ENCODE measurements around the gene SMIM22.
A peak's percentile ranks its signal among the peaks of the same experiment; 100 is the strongest.

The SMIM22 gene

GRCh38 chr16:4802659-4803287 lies 7.6 kb downstream of the SMIM22 start:
- Histone ChIP-seq H3K9me3 (ENCODE audit: control insufficient read depth in 2 of 2, low read length in 2 of 2) (no peaks in the 10 kb centered on the region), H3K4me3 (ENCODE audit: low read length in 2 of 2) (peak overlapping the region; percentile 69 to 72), H3K4me1 (ENCODE audit: control insufficient read depth in 2 of 2, insufficient read depth in 2 of 2, low read length in 2 of 2) (peaks cover 19 to 20% of the 10 kb centered on the region in 2 donors), H3K27ac (ENCODE audit: low read depth in 2 of 2, low read length in 2 of 2) (peak overlapping the region; percentile 82 to 94), H3K36me3 (ENCODE audit: control insufficient read depth in 2 of 2, insufficient read depth in 2 of 2, low read length in 2 of 2) (peaks cover 14 to 26% of the 10 kb centered on the region in 2 donors), H3K9ac (ENCODE audit: low read depth in 1 of 2, low read length in 2 of 2) (peak overlapping the region; percentile 72 to 85), H3K27me3 (ENCODE audit: control insufficient read depth in 2 of 2, insufficient read depth in 2 of 2, low read length in 2 of 2) (no peaks in the 10 kb centered on the region)

DNA sequence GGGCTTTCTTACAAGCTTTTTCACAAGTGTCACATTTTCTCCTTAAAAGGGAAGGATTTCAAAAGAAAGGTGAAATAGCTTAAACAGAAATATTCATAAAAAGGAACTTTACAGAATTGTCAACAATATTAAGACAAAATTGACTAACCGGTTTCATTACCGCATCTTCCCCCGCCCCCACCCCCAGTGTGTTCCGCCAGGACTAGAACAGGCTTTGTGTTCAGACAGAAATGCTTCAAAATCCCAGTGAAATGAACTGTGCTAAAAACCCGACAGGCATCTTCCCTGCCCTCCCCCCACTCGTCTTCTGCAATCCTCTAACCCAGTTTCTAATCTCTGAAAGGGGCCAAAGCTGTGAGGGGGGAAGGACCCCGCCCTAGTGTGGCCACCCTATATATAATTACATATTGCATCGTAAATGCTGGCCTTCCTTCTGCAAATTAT lies 8.3 kb downstream of the SMIM22 start:
- H3K9ac ChIP-seq (ENCODE audit: low read depth in 1 of 2, low read length in 2 of 2), result peak overlapping the region; percentile 72 to 85
- H3K27ac ChIP-seq (ENCODE audit: low read depth in 2 of 2, low read length in 2 of 2), result peak overlapping the region in 1 of 2 donors; percentile 94
- H3K4me1 ChIP-seq (ENCODE audit: control insufficient read depth in 2 of 2, insufficient read depth in 2 of 2, low read length in 2 of 2), result peaks cover 19 to 20% of the 10 kb centered on the region in 2 donors
- H3K4me3 ChIP-seq (ENCODE audit: low read length in 2 of 2), result peak overlapping the region; percentile 69 to 72
- no peaks in the 10 kb centered on the region for H3K27me3 ChIP-seq (ENCODE audit: control insufficient read depth in 2 of 2, insufficient read depth in 2 of 2, low read length in 2 of 2)
- H3K9me3 ChIP-seq (ENCODE audit: control insufficient read depth in 2 of 2, low read length in 2 of 2), result no peaks in the 10 kb centered on the region
- peaks cover 10 to 28% of the 10 kb centered on the region in 2 donors for H3K36me3 ChIP-seq (ENCODE audit: control insufficient read depth in 2 of 2, insufficient read depth in 2 of 2, low read length in 2 of 2)

DNA sequence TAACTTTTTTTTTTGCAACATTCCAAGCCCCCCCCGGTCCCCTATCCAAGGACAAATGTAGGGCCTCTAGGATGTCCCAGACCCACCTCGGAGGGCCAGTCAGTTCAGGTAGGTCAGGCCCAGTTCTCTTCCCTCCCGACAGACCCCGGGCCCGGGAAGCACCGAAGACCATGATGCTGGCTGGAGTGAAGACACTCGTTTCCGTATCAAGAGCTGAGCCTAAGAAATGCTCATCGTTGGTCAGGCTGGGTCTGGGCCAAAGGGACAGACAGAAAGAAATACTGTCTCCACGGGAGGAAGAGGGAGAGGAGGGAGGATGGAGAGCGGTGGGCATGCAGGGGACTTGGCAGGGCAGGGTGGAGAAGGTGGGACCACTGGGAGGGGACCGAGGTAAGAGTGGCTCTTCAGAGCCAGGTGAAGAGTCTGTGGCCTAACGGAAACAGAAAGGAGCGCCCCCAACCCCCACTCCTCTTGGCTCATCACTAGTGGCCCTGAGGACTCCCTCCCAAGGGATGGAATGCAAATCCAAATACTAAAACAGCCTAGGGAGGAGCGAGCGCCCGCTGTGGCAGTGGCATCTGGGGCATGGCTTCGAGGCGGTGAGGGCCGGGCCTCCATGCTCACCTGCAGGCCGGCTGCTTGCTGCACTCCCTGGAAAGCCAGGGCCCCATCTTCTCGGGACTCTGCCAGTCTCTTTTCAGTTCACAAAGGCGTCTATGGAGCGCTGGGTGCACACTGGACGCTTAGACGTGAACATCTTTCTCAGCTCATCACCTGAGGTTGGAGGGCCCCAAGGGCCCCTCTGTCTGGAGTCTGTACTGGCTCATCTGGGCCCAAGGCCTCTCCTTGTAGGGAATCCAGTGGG lies 9.0 kb downstream of the SMIM22 start:
- peaks cover 19 to 20% of the 10 kb centered on the region in 2 donors for H3K4me1 ChIP-seq (ENCODE audit: control insufficient read depth in 2 of 2, insufficient read depth in 2 of 2, low read length in 2 of 2)
- no peak overlapping the region for H3K27ac ChIP-seq (ENCODE audit: low read depth in 2 of 2, low read length in 2 of 2)

DNA sequence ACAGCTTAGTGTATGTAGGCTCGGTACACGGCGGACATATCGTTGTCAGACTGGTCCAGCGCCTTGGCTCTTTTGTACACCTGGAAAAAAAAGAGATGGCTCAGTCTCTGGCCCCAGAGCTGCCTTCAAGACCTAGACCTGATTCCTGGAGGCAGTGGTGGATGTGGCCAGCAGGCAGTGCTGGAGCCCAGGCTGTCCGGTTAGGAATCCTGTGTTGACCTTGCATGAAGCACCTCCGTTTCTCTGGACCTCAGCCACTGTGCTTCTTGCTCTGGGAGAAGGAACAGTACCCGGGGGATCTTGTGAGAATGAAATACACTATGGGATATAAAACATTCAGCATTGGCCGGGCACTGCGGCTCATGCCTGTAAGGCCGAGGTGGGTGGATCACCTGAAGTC lies 10.1 kb downstream of the SMIM22 start:
- Histone ChIP-seq H3K4me3 (ENCODE audit: low read length in 2 of 2) (no peak overlapping the region), H3K9ac (ENCODE audit: low read depth in 1 of 2, low read length in 2 of 2) (no peak overlapping the region), H3K4me1 (ENCODE audit: control insufficient read depth in 2 of 2, insufficient read depth in 2 of 2, low read length in 2 of 2) (peaks cover 16 to 17% of the 10 kb centered on the region in 2 donors), H3K27ac (ENCODE audit: low read depth in 2 of 2, low read length in 2 of 2) (no peak overlapping the region), H3K36me3 (ENCODE audit: control insufficient read depth in 2 of 2, insufficient read depth in 2 of 2, low read length in 2 of 2) (peaks cover 7 to 30% of the 10 kb centered on the region in 2 donors), H3K27me3 (ENCODE audit: control insufficient read depth in 2 of 2, insufficient read depth in 2 of 2, low read length in 2 of 2) (no peaks in the 10 kb centered on the region), H3K9me3 (ENCODE audit: control insufficient read depth in 2 of 2, low read length in 2 of 2) (no peaks in the 10 kb centered on the region)

More for the DNA sequence above, 9.0 kb downstream of the SMIM22 start:
- no peaks in the 10 kb centered on the region for H3K27me3 ChIP-seq (ENCODE audit: control insufficient read depth in 2 of 2, insufficient read depth in 2 of 2, low read length in 2 of 2)
- H3K36me3 ChIP-seq (ENCODE audit: control insufficient read depth in 2 of 2, insufficient read depth in 2 of 2, low read length in 2 of 2), result peaks cover 7 to 29% of the 10 kb centered on the region in 2 donors
- no peak overlapping the region for H3K4me3 ChIP-seq (ENCODE audit: low read length in 2 of 2)
- no peaks in the 10 kb centered on the region for H3K9me3 ChIP-seq (ENCODE audit: control insufficient read depth in 2 of 2, low read length in 2 of 2)
- H3K9ac ChIP-seq (ENCODE audit: low read depth in 1 of 2, low read length in 2 of 2), result no peak overlapping the region

GRCh38 chr16:4806280-4806679 lies 11.1 kb downstream of the SMIM22 start:
- no peak overlapping the region for H3K9ac ChIP-seq (ENCODE audit: low read depth in 1 of 2, low read length in 2 of 2)
- H3K9me3 ChIP-seq (ENCODE audit: control insufficient read depth in 2 of 2, low read length in 2 of 2), result no peaks in the 10 kb centered on the region
- peaks cover 6 to 7% of the 10 kb centered on the region in 2 donors for H3K4me1 ChIP-seq (ENCODE audit: control insufficient read depth in 2 of 2, insufficient read depth in 2 of 2, low read length in 2 of 2)
- H3K4me3 ChIP-seq (ENCODE audit: low read length in 2 of 2), result no peak overlapping the region
- H3K27ac ChIP-seq (ENCODE audit: low read depth in 2 of 2, low read length in 2 of 2), result no peak overlapping the region
- H3K36me3 ChIP-seq (ENCODE audit: control insufficient read depth in 2 of 2, insufficient read depth in 2 of 2, low read length in 2 of 2), result peaks cover 10 to 35% of the 10 kb centered on the region in 2 donors
- no peaks in the 10 kb centered on the region for H3K27me3 ChIP-seq (ENCODE audit: control insufficient read depth in 2 of 2, insufficient read depth in 2 of 2, low read length in 2 of 2)

GRCh38 chr16:4811242-4811641 lies 16.1 kb downstream of the SMIM22 start:
- Histone ChIP-seq H3K4me3 (ENCODE audit: low read length in 2 of 2) (no peak overlapping the region), H3K27me3 (ENCODE audit: control insufficient read depth in 2 of 2, insufficient read depth in 2 of 2, low read length in 2 of 2) (no peaks in the 10 kb centered on the region), H3K27ac (ENCODE audit: low read depth in 2 of 2, low read length in 2 of 2) (no peak overlapping the region), H3K36me3 (ENCODE audit: control insufficient read depth in 2 of 2, insufficient read depth in 2 of 2, low read length in 2 of 2) (peaks cover 45 to 54% of the 10 kb centered on the region in 2 donors), H3K4me1 (ENCODE audit: control insufficient read depth in 2 of 2, insufficient read depth in 2 of 2, low read length in 2 of 2) (no peaks in the 10 kb centered on the region), H3K9me3 (ENCODE audit: control insufficient read depth in 2 of 2, low read length in 2 of 2) (no peaks in the 10 kb centered on the region), H3K9ac (ENCODE audit: low read depth in 1 of 2, low read length in 2 of 2) (no peak overlapping the region)

- Histone ChIP-seq H3K4me1 (ENCODE audit: control insufficient read depth in 2 of 2, insufficient read depth in 2 of 2, low read length in 2 of 2) (no peaks in the 10 kb centered on the region), H3K9me3 (ENCODE audit: control insufficient read depth in 2 of 2, low read length in 2 of 2) (no peaks in the 10 kb centered on the region), H3K27ac (ENCODE audit: low read depth in 2 of 2, low read length in 2 of 2) (no peak overlapping the region), H3K27me3 (ENCODE audit: control insufficient read depth in 2 of 2, insufficient read depth in 2 of 2, low read length in 2 of 2) (no peaks in the 10 kb centered on the region), H3K4me3 (ENCODE audit: low read length in 2 of 2) (no peak overlapping the region), H3K36me3 (ENCODE audit: control insufficient read depth in 2 of 2, insufficient read depth in 2 of 2, low read length in 2 of 2) (peaks cover 45 to 53% of the 10 kb centered on the region in 2 donors), H3K9ac (ENCODE audit: low read depth in 1 of 2, low read length in 2 of 2) (no peak overlapping the region)
Measured at GRCh38 chr16:4811773-4812172, 16.6 kb downstream of the SMIM22 start.

GRCh38 chr16:4813251-4814003 lies 18.3 kb downstream of the SMIM22 start:
- H3K27ac ChIP-seq (ENCODE audit: low read depth in 2 of 2, low read length in 2 of 2), result no peak overlapping the region
- H3K9ac ChIP-seq (ENCODE audit: low read depth in 1 of 2, low read length in 2 of 2), result no peak overlapping the region
- H3K9me3 ChIP-seq (ENCODE audit: control insufficient read depth in 2 of 2, low read length in 2 of 2), result no peaks in the 10 kb centered on the region
- H3K36me3 ChIP-seq (ENCODE audit: control insufficient read depth in 2 of 2, insufficient read depth in 2 of 2, low read length in 2 of 2), result peaks cover 47 to 53% of the 10 kb centered on the region in 2 donors
- H3K27me3 ChIP-seq (ENCODE audit: control insufficient read depth in 2 of 2, insufficient read depth in 2 of 2, low read length in 2 of 2), result no peaks in the 10 kb centered on the region
- no peak overlapping the region for H3K4me3 ChIP-seq (ENCODE audit: low read length in 2 of 2)
- no peaks in the 10 kb centered on the region for H3K4me1 ChIP-seq (ENCODE audit: control insufficient read depth in 2 of 2, insufficient read depth in 2 of 2, low read length in 2 of 2)

GRCh38 chr16:4814046-4814445 lies 18.9 kb downstream of the SMIM22 start:
- Histone ChIP-seq H3K9me3 (ENCODE audit: control insufficient read depth in 2 of 2, low read length in 2 of 2) (no peaks in the 10 kb centered on the region), H3K9ac (ENCODE audit: low read depth in 1 of 2, low read length in 2 of 2) (no peak overlapping the region)

More at GRCh38 chr16:4814046-4814445, 18.9 kb downstream of the SMIM22 start:
- no peak overlapping the region for H3K4me3 ChIP-seq (ENCODE audit: low read length in 2 of 2)
- no peaks in the 10 kb centered on the region for H3K27me3 ChIP-seq (ENCODE audit: control insufficient read depth in 2 of 2, insufficient read depth in 2 of 2, low read length in 2 of 2)
- H3K27ac ChIP-seq (ENCODE audit: low read depth in 2 of 2, low read length in 2 of 2), result no peak overlapping the region
- peaks cover 51 to 53% of the 10 kb centered on the region in 2 donors for H3K36me3 ChIP-seq (ENCODE audit: control insufficient read depth in 2 of 2, insufficient read depth in 2 of 2, low read length in 2 of 2)
- no peaks in the 10 kb centered on the region for H3K4me1 ChIP-seq (ENCODE audit: control insufficient read depth in 2 of 2, insufficient read depth in 2 of 2, low read length in 2 of 2)

Measured in mucosa of rectum (tissue), 2 donors.